Fibroblast of skin of right biceps (primary cell): ENCODE results near the gene TBC1D7.

Source experiments
- DNase-seq: peaks from one replicate; pipeline ENCODE4 v3.0.0-alpha.2; 2013

TBC1D7 gene

DNA sequence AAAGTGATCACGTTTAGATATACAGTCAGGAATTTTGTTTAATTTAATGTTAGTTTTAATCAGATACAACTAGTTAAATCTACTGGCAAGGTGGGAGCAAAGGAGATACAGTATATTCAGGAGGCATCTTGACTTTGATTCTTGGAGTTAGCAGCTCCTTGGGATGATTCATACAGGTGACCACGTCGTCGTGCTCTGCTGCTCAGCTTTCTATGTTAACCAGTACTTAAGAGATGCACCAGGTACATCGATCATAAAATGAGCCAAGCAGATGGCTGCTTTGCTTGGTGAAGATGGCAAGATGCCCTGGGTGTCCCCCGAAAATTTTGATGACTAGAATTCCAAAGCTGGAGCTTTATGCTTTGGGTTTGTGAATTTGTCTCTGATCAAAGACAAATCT lies 64.7 kb downstream of the TBC1D7 start:
- no peak for DNase-seq

DNA sequence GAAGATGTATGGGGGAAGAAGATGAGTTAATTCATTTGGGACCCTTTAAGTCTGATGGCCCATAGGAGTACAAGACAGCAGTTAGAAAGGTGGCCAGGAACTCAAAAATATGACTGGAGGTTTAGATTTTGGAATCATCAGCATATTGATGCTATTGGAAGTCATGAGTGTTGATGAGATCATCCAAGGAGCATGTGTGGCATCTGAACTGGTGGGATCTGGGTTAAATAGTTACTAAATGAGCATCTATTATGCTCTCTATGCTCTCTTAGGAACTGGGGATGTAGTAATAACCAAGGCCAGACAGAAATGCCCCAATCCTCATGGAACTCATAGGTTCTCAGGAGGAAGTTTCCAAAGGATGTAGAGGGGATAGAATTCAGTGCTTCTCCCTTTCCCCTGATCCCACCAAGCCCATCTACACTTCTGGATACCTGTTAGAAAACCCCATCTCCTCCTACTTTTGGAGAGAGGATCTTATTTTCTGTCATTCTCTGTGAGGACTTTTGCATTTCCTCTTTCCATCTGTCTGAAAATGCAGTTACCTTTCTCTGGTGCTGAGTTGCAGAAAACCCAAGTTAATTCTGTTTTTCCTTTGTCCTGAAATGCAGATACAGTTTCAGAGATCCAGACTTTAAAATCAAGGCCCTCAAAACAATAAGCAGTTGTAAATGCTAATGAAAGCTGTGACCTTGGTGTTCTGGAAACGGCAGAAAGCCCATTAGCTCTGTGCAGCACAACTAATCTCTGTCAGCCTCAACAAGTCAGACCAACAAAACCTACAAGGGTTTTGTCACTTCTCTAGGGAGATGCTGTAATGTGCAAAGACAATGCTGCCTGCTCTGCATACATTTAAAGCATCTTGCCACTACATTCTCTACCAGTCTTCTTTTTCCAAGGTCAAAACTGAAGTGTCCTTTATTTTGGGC lies 65.8 kb downstream of the TBC1D7 start:
- DNase-seq, result peak; percentile 15

DNA sequence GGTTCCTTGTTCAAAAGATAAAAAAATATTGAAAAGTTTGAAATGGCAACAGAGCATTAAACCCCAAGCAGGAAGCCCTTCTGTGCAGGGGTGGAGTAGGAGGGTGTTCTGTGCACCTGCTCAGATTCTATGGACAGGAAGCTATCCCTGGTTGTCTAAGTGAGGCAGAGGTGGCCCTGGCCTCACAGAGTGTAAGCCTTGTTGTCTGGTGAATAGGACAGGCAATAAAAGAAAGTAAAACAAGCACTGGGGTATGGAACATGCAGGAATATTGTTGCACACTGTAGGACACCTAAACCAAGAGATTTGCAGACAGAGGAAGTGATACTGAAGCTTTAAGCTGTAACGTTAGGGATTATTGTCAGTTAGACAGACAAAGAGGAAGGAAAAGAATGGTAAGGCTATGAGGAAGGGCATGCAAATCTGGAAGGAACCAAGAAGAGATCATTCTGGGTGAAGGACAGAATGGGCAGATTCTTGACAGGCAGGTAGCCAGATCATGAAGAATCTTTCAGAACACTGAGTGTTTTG lies 66.8 kb downstream of the TBC1D7 start:
- no peak for DNase-seq

DNA sequence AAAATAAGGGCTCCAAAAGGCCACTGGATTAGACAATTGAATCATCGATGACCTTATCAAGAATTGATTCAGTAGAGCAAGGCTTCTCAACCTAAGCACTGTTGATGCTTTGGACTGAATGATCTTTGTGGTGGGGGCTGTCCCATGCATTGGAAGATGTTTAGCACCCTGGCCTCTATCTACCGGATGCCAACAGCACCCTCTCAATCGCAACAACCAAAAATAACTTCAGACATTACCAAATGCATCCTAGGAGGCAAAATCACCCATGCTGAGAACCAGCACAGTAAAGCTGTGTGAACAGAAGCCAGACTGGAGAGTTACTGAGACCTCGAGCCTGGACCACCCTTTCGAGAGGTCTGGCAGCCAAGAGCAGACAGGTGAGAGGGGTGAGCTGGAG lies 67.5 kb downstream of the TBC1D7 start:
- no peak for DNase-seq

DNA sequence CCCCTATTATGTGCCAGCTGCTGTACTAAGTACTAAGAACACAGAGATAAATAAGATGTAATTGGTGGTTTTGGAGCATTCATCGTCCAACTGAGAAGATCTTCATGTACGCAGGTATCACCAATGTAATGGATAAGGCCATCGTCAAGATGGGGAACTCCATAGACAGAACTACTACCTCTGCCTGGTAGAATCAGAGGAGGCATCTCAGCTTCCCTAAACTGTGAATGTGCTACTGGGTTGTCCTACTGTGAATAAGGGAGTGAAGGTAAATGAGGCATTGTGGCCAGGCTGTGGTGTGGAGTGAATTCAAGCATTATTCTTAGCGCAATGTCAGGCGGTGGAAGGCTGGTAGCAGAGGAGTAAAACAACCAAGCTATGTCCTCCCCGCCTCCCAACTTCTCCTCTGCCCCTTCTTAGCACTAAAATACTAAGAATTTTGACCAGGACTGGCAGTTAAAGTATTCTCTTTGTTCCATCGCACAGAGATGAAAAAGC lies 68.2 kb downstream of the TBC1D7 start:
- DNase-seq, result no peak

DNA sequence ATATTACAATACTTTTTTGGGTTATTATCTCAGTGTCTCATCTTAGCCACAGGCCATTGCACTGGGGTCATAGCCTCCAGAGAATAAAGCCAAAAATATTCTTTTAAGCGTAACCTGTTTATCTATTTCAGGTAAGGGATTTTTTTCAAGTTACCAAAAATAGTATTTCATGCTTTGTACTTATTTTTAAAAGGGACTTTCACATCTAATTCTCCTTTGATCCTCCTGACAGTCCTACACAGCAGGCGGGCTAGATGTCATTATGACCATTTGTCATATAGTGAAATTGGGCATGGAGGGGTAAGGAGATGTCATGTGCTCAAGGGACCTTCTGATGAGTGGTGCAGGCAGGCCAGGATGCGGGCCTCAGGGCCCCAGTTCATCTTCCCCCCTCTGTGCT lies 68.9 kb downstream of the TBC1D7 start:
- no peak for DNase-seq

DNA sequence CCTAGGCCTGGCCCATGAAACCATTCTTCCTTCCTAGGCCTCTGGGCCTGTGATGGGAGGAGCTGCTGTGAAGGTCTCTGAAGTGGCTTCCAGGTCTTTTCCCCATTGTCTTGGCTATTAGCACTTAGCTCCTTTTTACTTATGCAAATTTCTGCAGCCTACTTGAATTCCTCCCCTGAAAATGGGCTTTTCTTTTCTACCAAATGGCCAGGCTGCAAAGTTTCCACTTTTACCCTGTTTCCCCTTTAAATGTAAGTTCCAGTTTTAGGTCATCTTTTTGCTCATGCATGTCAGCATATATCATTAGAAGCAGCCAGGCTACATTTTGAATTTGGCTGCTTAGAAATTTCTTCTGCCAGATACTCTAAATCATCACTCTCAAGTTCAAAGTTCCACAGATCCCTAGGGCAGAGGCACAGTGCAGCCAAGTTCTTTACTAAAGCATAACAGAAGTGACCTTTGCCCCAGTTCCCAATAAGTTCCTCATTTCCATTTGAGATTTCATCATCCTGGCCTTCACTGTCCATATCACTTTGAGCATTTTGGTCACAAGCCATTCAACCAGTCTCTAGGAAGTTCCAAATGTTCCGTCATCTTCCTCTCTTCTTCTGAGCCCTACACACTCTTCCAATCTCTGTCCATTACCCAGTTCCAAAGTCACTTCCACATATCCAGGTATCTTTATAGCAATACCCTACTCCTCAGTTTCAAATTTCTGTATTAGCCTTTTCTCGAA lies 71.9 kb downstream of the TBC1D7 start:
- DNase-seq, result no peak
